Esophagus squamous epithelium (tissue), 5 donors: ENCODE measurements around the gene SUPT20HL2. TPM values are rescaled to one million over a fixed set of nuclear protein-coding genes. Genes with fewer than 3 reads are reported as not detected.

ENCODE experiments used
- DNase-seq: peaks from one replicate; lab custom pipeline; 2025; lab: John Stamatoyannopoulos, UW
- H3K27ac ChIP-seq, 4 donors: fragments of 200-600 bp; sonication (generic); one replicate each; pipeline ENCODE4 v1.5.1; 2016 to 2019; ENCODE audit warnings: mild to moderate bottlenecking in 1 of 4
- H3K27me3 ChIP-seq, 4 donors: fragments of 200-600 bp; sonication (generic); 1 replicate in 3 of 4; 2 replicates in 1 of 4; pipeline versions ENCODE4 v1.5.1 to v1.6.0; 2017 to 2021; ENCODE audit warnings: antibody characterized with exemption in 1 of 4
- H3K36me3 ChIP-seq, 3 donors: fragments of 200-600 bp; sonication (generic); one replicate each; pipeline ENCODE4 v1.5.1; 2016 to 2019
- H3K4me1 ChIP-seq, 3 donors: fragments of 200-600 bp; sonication (generic); one replicate each; pipeline ENCODE4 v1.5.1; 2017 to 2019
- H3K4me3 ChIP-seq, 4 donors: fragments of 200-600 bp; sonication (generic); 1 replicate in 3 of 4; 2 replicates in 1 of 4; pipeline ENCODE4 v1.5.1; 2016 to 2019; ENCODE audit warnings: mild to moderate bottlenecking in 2 of 4, moderate library complexity in 1 of 4
- H3K9me3 ChIP-seq, 3 donors: fragments of 200-600 bp; sonication (generic); one replicate each; pipeline ENCODE4 v1.5.1; 2016 to 2019
- POLR2A ChIP-seq, 4 donors: fragments of 450-650 bp; IDR thresholded peaks; one replicate each; pipeline ENCODE4 v1.6.1; 2017; ENCODE audit warnings: antibody characterized with exemption in 4 of 4, mild to moderate bottlenecking in 4 of 4, moderate library complexity in 3 of 4
- WGBS, 2 donors: methylation state at CpG; one replicate each; pipeline ENCODE4 v1.1.5; 2018; 5-methylcytosine and 5-hydroxymethylcytosine counted together
- intact Hi-C: fragments of 100-400 bp; cut with DNase I; formaldehyde crosslinking; loops from one replicate; pipeline ENCODE4 v1.15.0; 2022
- total RNA-seq, 4 donors: library from RNA; depleted of rRNA; stranded (reverse); fragments of >200 nt; gene quantifications; one replicate each; pipeline ENCODE4 v1.1.0, GENCODE V29; 2016
- TF ChIP-seq, protein P1 (sequence below), 6 experiments: fragments of 450-650 bp in 4 of 6; fragments of 200-600 bp in 2 of 6; sonication (generic) in 2 of 6; IDR thresholded peaks; one replicate each; pipeline ENCODE4 v1.5.1; 2016 to 2019; ENCODE audit warnings: antibody characterized with exemption in 6 of 6, mild to moderate bottlenecking in 4 of 6, moderate library complexity in 4 of 6
- donor health status: DM: yes; HTN: yes; CAD: no.

SUPT20HL2 gene
- total RNA-seq, 4 donors from 2014 or later, result not detected

DNA sequence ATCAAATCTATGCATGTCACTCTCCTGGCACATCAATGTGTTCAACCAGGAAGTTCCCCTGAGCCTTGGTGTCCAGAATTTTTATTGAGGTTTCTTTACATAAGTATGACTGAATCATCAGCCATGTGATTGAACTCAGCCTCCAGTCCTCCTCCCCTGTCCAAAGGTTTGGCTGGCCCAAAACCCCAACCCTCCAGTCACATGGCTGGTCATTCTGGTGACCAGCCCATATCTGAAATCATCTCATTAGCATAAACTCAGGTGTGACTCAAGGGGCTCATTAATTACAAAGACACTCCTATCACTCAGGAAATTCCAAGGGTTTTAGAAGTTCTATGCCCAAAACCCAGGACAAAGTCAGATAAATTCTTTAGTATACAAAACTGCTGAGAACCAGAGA, 20.6 kb upstream of the SUPT20HL2 start:
- no peak for DNase-seq
- intact Hi-C loops, result no loop called here

DNA sequence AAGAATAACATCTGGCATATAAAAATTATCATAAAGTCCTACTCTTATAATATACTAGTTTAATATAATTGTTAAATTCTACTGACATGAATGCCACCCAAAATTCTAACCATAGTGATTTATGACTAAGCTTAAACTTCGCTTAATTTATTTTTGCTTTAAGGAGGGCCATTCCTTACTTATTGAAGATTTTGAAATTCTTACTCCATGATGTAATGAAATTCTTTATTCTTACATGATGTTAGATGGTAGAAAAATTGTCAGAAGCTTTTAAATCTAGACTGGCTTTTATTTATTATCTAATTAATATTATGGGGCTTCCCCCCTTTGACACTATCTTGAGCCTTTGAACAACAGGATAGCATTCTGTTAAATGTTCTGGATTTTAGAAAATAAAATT, 19.5 kb upstream of the SUPT20HL2 start:
- no peak overlapping the region for H3K27ac ChIP-seq
- H3K4me1 ChIP-seq, result no peaks in the 10 kb centered on the region
- H3K9me3 ChIP-seq, result no peaks in the 10 kb centered on the region
- no peaks in the 10 kb centered on the region for H3K27me3 ChIP-seq
- no peak for TF ChIP-seq POLR2A (IDR thresholded peaks at IDR 0.05)
- TF ChIP-seq, protein P1, sequence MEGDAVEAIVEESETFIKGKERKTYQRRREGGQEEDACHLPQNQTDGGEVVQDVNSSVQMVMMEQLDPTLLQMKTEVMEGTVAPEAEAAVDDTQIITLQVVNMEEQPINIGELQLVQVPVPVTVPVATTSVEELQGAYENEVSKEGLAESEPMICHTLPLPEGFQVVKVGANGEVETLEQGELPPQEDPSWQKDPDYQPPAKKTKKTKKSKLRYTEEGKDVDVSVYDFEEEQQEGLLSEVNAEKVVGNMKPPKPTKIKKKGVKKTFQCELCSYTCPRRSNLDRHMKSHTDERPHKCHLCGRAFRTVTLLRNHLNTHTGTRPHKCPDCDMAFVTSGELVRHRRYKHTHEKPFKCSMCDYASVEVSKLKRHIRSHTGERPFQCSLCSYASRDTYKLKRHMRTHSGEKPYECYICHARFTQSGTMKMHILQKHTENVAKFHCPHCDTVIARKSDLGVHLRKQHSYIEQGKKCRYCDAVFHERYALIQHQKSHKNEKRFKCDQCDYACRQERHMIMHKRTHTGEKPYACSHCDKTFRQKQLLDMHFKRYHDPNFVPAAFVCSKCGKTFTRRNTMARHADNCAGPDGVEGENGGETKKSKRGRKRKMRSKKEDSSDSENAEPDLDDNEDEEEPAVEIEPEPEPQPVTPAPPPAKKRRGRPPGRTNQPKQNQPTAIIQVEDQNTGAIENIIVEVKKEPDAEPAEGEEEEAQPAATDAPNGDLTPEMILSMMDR (IDR thresholded peaks at IDR 0.05), result no peak
- WGBS, 2 donors, result 40 to 75% methylated on average over 1 of the region's 1 CpG
- H3K36me3 ChIP-seq, result no peaks in the 10 kb centered on the region
- intact Hi-C loops, result no loop called here
- H3K4me3 ChIP-seq, result no peak overlapping the region
- DNase-seq, result no peak

More for the DNA sequence above, 20.6 kb upstream of the SUPT20HL2 start:
- TF ChIP-seq POLR2A (IDR thresholded peaks at IDR 0.05), result no peak
- TF ChIP-seq, protein P1 (IDR thresholded peaks at IDR 0.05), result no peak
- Histone ChIP-seq H3K27ac (no peak overlapping the region), H3K9me3 (no peaks in the 10 kb centered on the region), H3K4me1 (no peaks in the 10 kb centered on the region), H3K4me3 (no peak overlapping the region), H3K27me3 (no peaks in the 10 kb centered on the region), H3K36me3 (no peaks in the 10 kb centered on the region)

DNA sequence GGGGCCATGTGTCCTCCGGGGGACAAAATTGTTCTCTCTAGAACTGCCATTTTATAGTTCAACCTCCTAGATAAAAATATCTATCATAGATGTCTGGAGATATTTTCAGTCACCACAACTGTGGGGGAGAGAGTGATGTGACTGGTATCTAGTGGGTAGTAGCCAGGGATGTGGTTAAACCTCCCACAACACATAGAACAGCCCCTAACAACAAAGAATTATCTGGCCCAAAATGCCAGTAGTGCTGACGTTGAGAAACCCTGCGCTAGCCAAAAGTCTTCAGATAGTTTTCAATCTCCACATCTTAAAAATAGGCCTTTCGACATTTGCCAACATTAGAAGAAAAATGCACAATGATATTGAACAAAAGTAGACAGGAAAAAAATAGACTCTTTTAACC, 19.0 kb upstream of the SUPT20HL2 start:
- H3K4me1 ChIP-seq, result no peaks in the 10 kb centered on the region
- no peaks in the 10 kb centered on the region for H3K36me3 ChIP-seq
- TF ChIP-seq, protein P1 (IDR thresholded peaks at IDR 0.05), result no peak
- TF ChIP-seq POLR2A (IDR thresholded peaks at IDR 0.05), result no peak
- 64 to 65% methylated on average over 4 of the region's 4 CpGs for WGBS, 2 donors
- no peaks in the 10 kb centered on the region for H3K27me3 ChIP-seq
- intact Hi-C loops, result no loop called here
- H3K9me3 ChIP-seq, result no peaks in the 10 kb centered on the region
- H3K4me3 ChIP-seq, result no peak overlapping the region
- no peak overlapping the region for H3K27ac ChIP-seq
- no peak for DNase-seq

DNA sequence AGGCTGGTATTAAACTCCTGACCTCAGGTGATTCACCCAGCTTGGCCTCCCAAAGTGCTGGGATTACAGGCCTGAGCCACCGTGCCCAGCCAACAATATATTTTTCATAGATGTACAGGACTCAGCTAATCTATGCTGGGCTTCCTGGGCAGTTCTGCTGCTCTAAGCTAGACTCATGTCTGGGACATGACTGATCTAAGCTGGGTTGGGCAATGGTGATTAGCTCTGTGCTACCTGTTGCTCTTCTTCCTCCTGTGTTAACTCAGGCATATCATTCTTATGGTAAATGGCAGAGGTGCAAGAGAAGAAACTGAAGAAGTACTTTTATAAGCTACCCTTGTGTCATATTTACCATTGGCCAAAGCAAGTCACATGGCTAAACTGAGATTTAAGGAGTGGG, 11.4 kb upstream of the SUPT20HL2 start:
- H3K27ac ChIP-seq, result no peak overlapping the region
- H3K36me3 ChIP-seq, result no peaks in the 10 kb centered on the region
- no peak for TF ChIP-seq POLR2A (IDR thresholded peaks at IDR 0.05)
- TF ChIP-seq, protein P1 (IDR thresholded peaks at IDR 0.05), result no peak
- H3K9me3 ChIP-seq, result no peaks in the 10 kb centered on the region
- H3K4me1 ChIP-seq, result no peaks in the 10 kb centered on the region
- H3K4me3 ChIP-seq, result no peak overlapping the region
- no peak for DNase-seq
- intact Hi-C loops, result no loop called here
- WGBS, 2 donors, result 33 to 83% methylated on average over 1 of the region's 1 CpG
- H3K27me3 ChIP-seq, result no peaks in the 10 kb centered on the region

DNA sequence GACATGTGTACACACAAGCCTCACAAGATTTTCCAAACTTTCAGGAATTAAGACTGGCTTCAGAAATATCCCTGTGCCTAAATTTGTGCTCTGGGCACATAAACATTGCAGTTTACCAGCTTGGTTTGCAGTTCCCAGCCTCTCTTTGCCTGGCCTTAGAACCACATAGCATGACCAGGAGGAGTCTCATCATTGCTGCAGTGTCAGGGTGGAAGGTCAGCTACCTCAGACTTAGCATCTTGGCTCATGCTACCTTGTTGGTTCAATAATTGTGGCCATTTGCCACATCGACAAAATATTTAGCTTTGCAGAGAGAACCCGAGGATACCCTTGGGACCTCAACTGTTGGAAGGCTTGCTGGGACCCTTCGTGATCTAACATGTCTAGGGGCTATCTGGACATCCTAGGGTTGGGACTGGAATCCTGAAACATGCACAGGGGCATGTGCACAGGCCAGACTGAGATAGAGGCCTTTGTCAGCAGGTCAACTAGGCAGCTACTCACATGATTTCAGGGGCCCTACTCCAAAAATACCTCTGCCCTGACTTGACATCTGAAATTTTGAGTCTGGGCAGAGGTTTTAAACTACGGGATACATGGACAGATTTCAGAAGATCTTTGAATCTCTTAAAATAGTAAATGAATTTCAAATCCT, 8.0 kb upstream of the SUPT20HL2 start:
- intact Hi-C loops, result no loop called here
- Histone ChIP-seq H3K27me3 (no peaks in the 10 kb centered on the region), H3K27ac (no peak overlapping the region), H3K9me3 (no peaks in the 10 kb centered on the region), H3K36me3 (no peaks in the 10 kb centered on the region), H3K4me3 (no peak overlapping the region), H3K4me1 (no peaks in the 10 kb centered on the region)
- no peak for DNase-seq
- no peak for TF ChIP-seq POLR2A (IDR thresholded peaks at IDR 0.05)
- TF ChIP-seq, protein P1 (IDR thresholded peaks at IDR 0.05), result no peak
- 47% methylated on average over 3 of the region's 4 CpGs; no CpG with 5 or more reads in 1 of the 2 donors for WGBS, 2 donors
